Dermis blood vessel endothelial cell (primary cell): ENCODE data around the gene CPNE9. TPM values are rescaled to one million over a fixed set of nuclear protein-coding genes. Genes with fewer than 3 reads are reported as not detected.

Experiments used
- DNase-seq: peaks from one replicate; pipeline ENCODE4 v3.0.0; 2010
- total RNA-seq: library from RNA; depleted of rRNA; stranded (reverse); fragments of >200 nt; gene quantifications from 2 replicates; pipeline ENCODE4 v1.2.3, GENCODE V29; 2014

The CPNE9 gene
- total RNA-seq, 1 donor from 2014 or later, result not detected

- no peak for DNase-seq
Measured at GRCh38 chr3:9779075-9779593, 75.5 kb downstream of the CPNE9 start.

Other genes with a start within 250 kb of the CPNE9 start
- not detected in 2 replicates for gene LHFPL4, start 150.0 kb upstream of the CPNE9 start, total RNA-seq
- 80.2 and 83.7 TPM in 2 replicates for gene MTMR14, start 54.3 kb upstream of the CPNE9 start, total RNA-seq
- 24.8 and 29.3 TPM in 2 replicates for gene BRPF1, start 27.9 kb downstream of the CPNE9 start, total RNA-seq
- 15.5 and 16.6 TPM in 2 replicates for gene OGG1, start 46.1 kb downstream of the CPNE9 start, total RNA-seq
- gene CAMK1, start 66.1 kb downstream of the CPNE9 start, total RNA-seq, result 34.7 and 40.3 TPM in 2 replicates
- 39.5 and 60.6 TPM in 2 replicates for gene TADA3, start 88.6 kb downstream of the CPNE9 start, total RNA-seq
- gene ARPC4, start 89.2 kb downstream of the CPNE9 start, total RNA-seq, result 210 and 309 TPM in 2 replicates
- gene TTLL3, start 106.4 kb downstream of the CPNE9 start, total RNA-seq, result 9.3 and 20.3 TPM in 2 replicates
- gene RPUSD3, start 140.2 kb downstream of the CPNE9 start, total RNA-seq, result 28.9 and 33.3 TPM in 2 replicates
- not detected in 2 replicates for gene CIDEC, start 176.4 kb downstream of the CPNE9 start, total RNA-seq
- 31.6 and 39.5 TPM in 2 replicates for gene JAGN1, start 186.8 kb downstream of the CPNE9 start, total RNA-seq
- gene IL17RE, start 199.0 kb downstream of the CPNE9 start, total RNA-seq, result 0.14 and 0.17 TPM in 2 replicates
- 20.4 and 25.4 TPM in 2 replicates for gene IL17RC, start 213.3 kb downstream of the CPNE9 start, total RNA-seq
- gene CRELD1, start 230.0 kb downstream of the CPNE9 start, total RNA-seq, result 33.1 and 50.4 TPM in 2 replicates
- 0.68 and 0.84 TPM in 2 replicates for gene PRRT3, start 248.6 kb downstream of the CPNE9 start, total RNA-seq